Left ventricle myocardium superior (tissue), 1 donor: ENCODE data around the gene PICK1. TPM values are rescaled to one million over a fixed set of nuclear protein-coding genes. Genes with fewer than 3 reads are reported as not detected.

ENCODE experiments used
- ATAC-seq: fragments of 200-7000 bp; cut with Tn5 transposase; one replicate; pipeline ENCODE4 v1.9.1; 2020; ENCODE audit warnings: mild to moderate bottlenecking, moderate library complexity
- DNase-seq: peaks from one replicate; pipeline ENCODE4 v3.0.0-alpha.2; 2020
- intact Hi-C: fragments of 100-400 bp; cut with micrococcal nuclease; formaldehyde crosslinking; loops from one replicate; pipeline ENCODE4 v1.11.0; 2022
- total RNA-seq: library from RNA; stranded (reverse); fragmentation: NEBNext Ultra II Directional; extraction: Animal tissue kit (Norgen Biotek cat#: 25700); gene quantifications from one replicate; pipeline ENCODE4 v1.2.1, GENCODE V29; 2021
- donor health status: DM: no; HTN: yes; CAD: no; lungs with severe emphysema.

The PICK1 gene
- total RNA-seq, 1 donor from 2014 or later: 26.5 TPM

- ATAC-seq (no peak), DNase-seq (no peak)
- intact Hi-C loops: no loop called here
Observed at GRCh38 chr22:38042488-38042790, 14.8 kb upstream of the PICK1 start.

GRCh38 chr22:38043151-38044039 lies 13.8 kb upstream of the PICK1 start:
- DNase-seq (no peak), ATAC-seq (no peak)
- intact Hi-C loops: no loop called here

GRCh38 chr22:38046070-38046748 lies 11.0 kb upstream of the PICK1 start:
- no peak for ATAC-seq
- intact Hi-C loops: no loop called here
- DNase-seq: no peak

GRCh38 chr22:38049812-38050619 lies 7.2 kb upstream of the PICK1 start:
- ATAC-seq (no peak), DNase-seq (no peak)
- intact Hi-C loops: loop anchor here (10.0 kb wide), 1 partner anchor 515 kb away; no protein-coding TSS in a partner anchor

- intact Hi-C loops: loop anchor here (10.0 kb wide), 1 partner anchor 514 kb away; no protein-coding TSS in a partner anchor
- DNase-seq (no peak), ATAC-seq (no peak)
Observed at GRCh38 chr22:38050720-38051119, 6.5 kb upstream of the PICK1 start.

- no peak for ATAC-seq
- intact Hi-C loops: loop anchor here (10.0 kb wide), 1 partner anchor 514 kb away; no protein-coding TSS in a partner anchor
- DNase-seq: no peak
Observed at GRCh38 chr22:38051261-38051660, 5.9 kb upstream of the PICK1 start.

- intact Hi-C loops: loop anchor here (10.0 kb wide), 1 partner anchor 513 kb away; no protein-coding TSS in a partner anchor
- ATAC-seq: peak; percentile 77
- peak; percentile 89 for DNase-seq
Observed at GRCh38 chr22:38051900-38052862, 5.0 kb upstream of the PICK1 start.

GRCh38 chr22:38062791-38063190 lies 5.6 kb downstream of the PICK1 start:
- intact Hi-C loops: no loop called here
- DNase-seq (no peak), ATAC-seq (peak; percentile 58)

GRCh38 chr22:38065539-38065938 lies 8.3 kb downstream of the PICK1 start:
- DNase-seq (no peak), ATAC-seq (no peak)
- intact Hi-C loops: no loop called here

- intact Hi-C loops: no loop called here
Observed at GRCh38 chr22:38066381-38067027, 9.3 kb downstream of the PICK1 start.

GRCh38 chr22:38067028-38067415 lies 9.8 kb downstream of the PICK1 start:
- intact Hi-C loops: no loop called here
- ATAC-seq (no peak), DNase-seq (no peak)

More at GRCh38 chr22:38066381-38067027, 9.3 kb downstream of the PICK1 start:
- ATAC-seq (no peak), DNase-seq (no peak)

- intact Hi-C loops: no loop called here
- no peak for DNase-seq
- ATAC-seq: no peak
Observed at GRCh38 chr22:38067761-38068360, 10.7 kb downstream of the PICK1 start.

- DNase-seq: no peak
- intact Hi-C loops: no loop called here
- peak; percentile 14 for ATAC-seq
Observed at GRCh38 chr22:38068641-38069371, 11.6 kb downstream of the PICK1 start.

- ATAC-seq (peak; percentile 91), DNase-seq (peak; percentile 90)
- intact Hi-C loops: no loop called here
Observed at GRCh38 chr22:38069372-38070249, 12.4 kb downstream of the PICK1 start.

- intact Hi-C loops: no loop called here
- ATAC-seq (no peak), DNase-seq (no peak)
Observed at GRCh38 chr22:38070250-38070921, 13.2 kb downstream of the PICK1 start.
